Endothelial cell (in vitro differentiated cells): ENCODE data around the gene IL1RAP. TPM values are rescaled to one million over a fixed set of nuclear protein-coding genes. Genes with fewer than 3 reads are reported as not detected.

Experiments used
- DNase-seq: peaks from one replicate; pipeline ENCODE4 v3.0.0; 2021; ENCODE audit warnings: low spot score
- H3K27ac Mint-ChIP-seq: one replicate; pipeline ENCODE4 v1.8.0; 2021; ENCODE audit warnings: mixed read lengths, inconsistent platforms; ENCODE audit not compliant: unreplicated experiment
- H3K27me3 Mint-ChIP-seq: one replicate; pipeline ENCODE4 v1.8.0; 2021; ENCODE audit warnings: mild to moderate bottlenecking, moderate library complexity, mixed read lengths, inconsistent platforms; ENCODE audit not compliant: unreplicated experiment
- H3K36me3 Mint-ChIP-seq: one replicate; pipeline ENCODE4 v1.8.0; 2021; ENCODE audit warnings: mild to moderate bottlenecking, low read depth, mixed read lengths, inconsistent platforms; ENCODE audit not compliant: unreplicated experiment
- H3K4me1 Mint-ChIP-seq: one replicate; pipeline ENCODE4 v1.8.0; 2021; ENCODE audit warnings: mild to moderate bottlenecking, mixed read lengths, inconsistent platforms; ENCODE audit not compliant: unreplicated experiment
- H3K4me3 Mint-ChIP-seq: one replicate; pipeline ENCODE4 v1.8.0; 2021; ENCODE audit warnings: mild to moderate bottlenecking, mixed read lengths, inconsistent platforms; ENCODE audit not compliant: unreplicated experiment
- H3K9me3 Mint-ChIP-seq: one replicate; pipeline ENCODE4 v1.8.0; 2021; ENCODE audit warnings: mixed read lengths, inconsistent platforms; ENCODE audit not compliant: unreplicated experiment
- total RNA-seq: library from RNA; stranded (reverse); fragmentation: NEBNext Ultra II Directional; extraction: Animal tissue kit (Norgen Biotek cat#: 25700); gene quantifications from one replicate; pipeline ENCODE4 v1.2.1, GENCODE V29; 2021; ENCODE audit not compliant: unreplicated experiment
- TF ChIP-seq, protein P1 (sequence below): fragments of 200-600 bp; sonication (generic); IDR thresholded peaks from one replicate; pipeline ENCODE4 v1.5.0; 2021; ENCODE audit warnings: antibody characterized with exemption; ENCODE audit not compliant: unreplicated experiment

Gene IL1RAP
- total RNA-seq, 1 donor from 2014 or later = 7.7 TPM

DNA sequence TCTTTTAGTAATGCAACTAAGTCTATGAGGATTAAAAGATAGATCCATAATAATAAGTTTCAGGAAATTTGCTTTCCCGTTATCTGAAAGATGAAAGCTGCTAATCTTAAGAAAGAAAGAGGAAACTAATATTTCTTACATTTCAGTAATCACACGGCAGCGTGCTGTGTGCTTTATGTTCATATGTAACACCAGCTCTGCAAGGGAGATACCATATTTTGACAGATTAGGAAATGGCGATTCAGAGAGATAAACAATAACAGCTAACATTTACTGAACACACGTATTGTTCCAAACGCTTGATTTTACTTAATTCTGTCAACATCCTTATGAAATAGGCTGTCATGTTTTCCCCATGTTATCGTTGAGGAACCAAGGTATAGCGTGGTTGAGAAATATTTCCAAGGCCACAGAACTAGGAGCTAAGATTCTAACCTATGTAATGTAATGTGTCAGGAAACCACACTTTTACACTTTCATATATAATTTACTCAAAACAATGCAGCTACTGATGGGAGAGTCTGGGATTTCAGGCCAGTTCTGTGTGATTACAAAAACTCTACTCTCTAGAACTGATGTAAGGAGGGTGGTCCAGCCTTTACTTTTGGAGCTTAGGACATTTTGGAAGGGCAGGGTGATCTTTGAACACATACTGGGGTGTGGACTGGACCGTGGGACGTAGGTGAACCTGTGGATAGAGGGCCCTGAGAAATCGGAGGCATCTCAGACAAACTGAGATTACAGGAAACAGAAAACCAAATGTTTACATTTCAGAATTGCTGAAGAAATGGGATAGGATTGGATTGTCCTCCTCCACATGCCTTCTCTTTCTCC lies 100.6 kb downstream of the IL1RAP start:
- DNase-seq = no peak
- H3K27ac Mint-ChIP-seq = no peak overlapping the region
- H3K36me3 Mint-ChIP-seq = no peaks in the 10 kb centered on the region
- H3K9me3 Mint-ChIP-seq = no peaks in the 10 kb centered on the region
- no peak overlapping the region for H3K4me3 Mint-ChIP-seq
- peaks cover 6% of the 10 kb centered on the region for H3K4me1 Mint-ChIP-seq
- TF ChIP-seq, protein P1, sequence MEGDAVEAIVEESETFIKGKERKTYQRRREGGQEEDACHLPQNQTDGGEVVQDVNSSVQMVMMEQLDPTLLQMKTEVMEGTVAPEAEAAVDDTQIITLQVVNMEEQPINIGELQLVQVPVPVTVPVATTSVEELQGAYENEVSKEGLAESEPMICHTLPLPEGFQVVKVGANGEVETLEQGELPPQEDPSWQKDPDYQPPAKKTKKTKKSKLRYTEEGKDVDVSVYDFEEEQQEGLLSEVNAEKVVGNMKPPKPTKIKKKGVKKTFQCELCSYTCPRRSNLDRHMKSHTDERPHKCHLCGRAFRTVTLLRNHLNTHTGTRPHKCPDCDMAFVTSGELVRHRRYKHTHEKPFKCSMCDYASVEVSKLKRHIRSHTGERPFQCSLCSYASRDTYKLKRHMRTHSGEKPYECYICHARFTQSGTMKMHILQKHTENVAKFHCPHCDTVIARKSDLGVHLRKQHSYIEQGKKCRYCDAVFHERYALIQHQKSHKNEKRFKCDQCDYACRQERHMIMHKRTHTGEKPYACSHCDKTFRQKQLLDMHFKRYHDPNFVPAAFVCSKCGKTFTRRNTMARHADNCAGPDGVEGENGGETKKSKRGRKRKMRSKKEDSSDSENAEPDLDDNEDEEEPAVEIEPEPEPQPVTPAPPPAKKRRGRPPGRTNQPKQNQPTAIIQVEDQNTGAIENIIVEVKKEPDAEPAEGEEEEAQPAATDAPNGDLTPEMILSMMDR = no peak
- H3K27me3 Mint-ChIP-seq = no peaks in the 10 kb centered on the region

DNA sequence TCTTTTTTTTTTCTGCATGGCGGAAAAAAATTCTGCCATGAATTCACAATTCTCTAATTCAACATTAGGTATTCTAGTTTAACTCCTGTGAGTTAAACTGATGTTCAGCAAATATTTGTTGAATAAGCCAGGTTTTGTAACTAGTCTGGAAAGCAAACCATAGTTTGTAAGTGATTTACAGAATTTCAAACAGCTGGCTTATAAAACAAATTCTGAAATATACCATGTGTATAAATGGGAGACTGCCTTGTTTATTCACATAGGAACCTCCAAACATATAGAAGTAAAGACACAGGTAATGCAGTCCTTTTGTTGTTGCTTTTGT lies 101.1 kb downstream of the IL1RAP start:
- no peaks in the 10 kb centered on the region for H3K36me3 Mint-ChIP-seq
- TF ChIP-seq, protein P1 = no peak
- no peak overlapping the region for H3K4me3 Mint-ChIP-seq
- no peaks in the 10 kb centered on the region for H3K4me1 Mint-ChIP-seq
- H3K27ac Mint-ChIP-seq = no peak overlapping the region
- no peaks in the 10 kb centered on the region for H3K9me3 Mint-ChIP-seq
- no peaks in the 10 kb centered on the region for H3K27me3 Mint-ChIP-seq
- DNase-seq = no peak

DNA sequence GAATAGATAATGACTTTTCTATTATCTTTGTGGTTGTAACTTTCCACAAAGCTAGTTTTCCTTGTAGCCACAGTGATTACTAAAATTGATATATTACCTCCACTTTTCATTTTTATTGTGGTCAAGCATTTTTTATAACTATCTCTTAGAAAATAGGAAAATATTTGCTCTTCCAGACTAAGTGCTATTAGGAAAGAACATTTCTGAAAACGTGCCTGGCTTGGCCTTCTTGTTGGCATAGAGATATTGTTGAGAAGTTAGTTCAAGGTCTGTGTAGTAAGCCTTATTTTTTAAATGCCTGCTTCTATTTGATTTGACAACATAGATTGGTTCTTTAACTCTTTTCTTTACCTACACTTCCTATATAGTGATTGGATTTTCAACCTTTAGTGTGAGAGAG lies 101.7 kb downstream of the IL1RAP start:
- Mint-ChIP-seq H3K27ac (no peak overlapping the region), H3K27me3 (no peaks in the 10 kb centered on the region), H3K4me3 (no peak overlapping the region), H3K36me3 (no peaks in the 10 kb centered on the region), H3K9me3 (no peaks in the 10 kb centered on the region), H3K4me1 (no peaks in the 10 kb centered on the region)
- DNase-seq = no peak
- TF ChIP-seq, protein P1 = no peak

GRCh38 chr3:190616637-190617036 lies 102.8 kb downstream of the IL1RAP start:
- no peak for DNase-seq
- Mint-ChIP-seq H3K4me1 (no peaks in the 10 kb centered on the region), H3K27me3 (no peaks in the 10 kb centered on the region), H3K36me3 (no peaks in the 10 kb centered on the region), H3K27ac (no peak overlapping the region), H3K4me3 (no peak overlapping the region), H3K9me3 (no peaks in the 10 kb centered on the region)
- TF ChIP-seq, protein P1 = no peak

- no peaks in the 10 kb centered on the region for H3K4me1 Mint-ChIP-seq
- TF ChIP-seq, protein P1 = no peak
- H3K27ac Mint-ChIP-seq = peak overlapping the region; percentile 0
These were observed 103.3 kb downstream of the IL1RAP start for GRCh38 chr3:190617185-190617584.

More at GRCh38 chr3:190617185-190617584, 103.3 kb downstream of the IL1RAP start:
- Mint-ChIP-seq H3K27me3 (no peaks in the 10 kb centered on the region), H3K4me3 (no peak overlapping the region), H3K36me3 (no peaks in the 10 kb centered on the region), H3K9me3 (no peaks in the 10 kb centered on the region)
- no peak for DNase-seq
